GM19452 (cell line): ENCODE data around the gene SMIM3.
A peak's percentile ranks its signal among the peaks of the same experiment; 100 is the strongest.
"Not testable (repeated sequence)": the region's sequence is repeated elsewhere in the genome, so short reads cannot be mapped to it uniquely, and the experiment has no call there.

Experiments used
- ATAC-seq: cut with Tn5 transposase; IDR thresholded peaks from one replicate; pipeline ENCODE4 v1.9.1; 2021; ENCODE audit not compliant: unreplicated experiment

Gene SMIM3

GRCh38 chr5:150778517-150779396, at the start of gene SMIM3:
Gene SMIM3 (plus strand): TSS chr5:150778757. CDS start chr5:150795441, 16,684 bp downstream.
- ATAC-seq: peak; percentile 18

GRCh38 chr5:150729859-150730258, 48.7 kb upstream of the SMIM3 start:
- no peak for ATAC-seq

DNA sequence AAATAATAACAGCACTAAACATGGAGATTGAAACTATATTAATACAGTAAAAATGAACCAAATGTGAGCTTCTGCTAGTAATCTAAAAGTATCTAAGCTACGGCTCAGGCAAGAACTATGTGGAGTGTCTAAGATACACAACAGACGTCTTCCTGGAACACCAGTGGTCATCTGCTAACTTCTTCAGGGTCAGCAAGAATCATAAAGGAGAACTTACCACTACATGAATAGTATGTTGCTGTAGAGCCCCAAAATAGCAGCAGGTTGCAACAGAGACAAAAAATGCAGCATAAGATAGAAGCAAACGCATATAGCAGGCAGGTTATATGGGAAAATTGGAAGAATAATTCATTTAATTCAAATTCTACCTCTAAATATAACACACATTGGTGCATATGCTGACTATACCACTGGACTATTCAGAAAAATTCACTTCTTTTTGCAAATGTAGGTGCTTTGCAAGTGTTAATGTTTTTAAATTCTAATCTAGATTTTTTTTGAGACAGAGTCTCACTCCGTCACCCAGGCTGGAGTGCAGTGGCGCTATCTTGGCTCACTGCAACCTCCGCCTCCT, 46.8 kb upstream of the SMIM3 start:
- ATAC-seq: no peak

DNA sequence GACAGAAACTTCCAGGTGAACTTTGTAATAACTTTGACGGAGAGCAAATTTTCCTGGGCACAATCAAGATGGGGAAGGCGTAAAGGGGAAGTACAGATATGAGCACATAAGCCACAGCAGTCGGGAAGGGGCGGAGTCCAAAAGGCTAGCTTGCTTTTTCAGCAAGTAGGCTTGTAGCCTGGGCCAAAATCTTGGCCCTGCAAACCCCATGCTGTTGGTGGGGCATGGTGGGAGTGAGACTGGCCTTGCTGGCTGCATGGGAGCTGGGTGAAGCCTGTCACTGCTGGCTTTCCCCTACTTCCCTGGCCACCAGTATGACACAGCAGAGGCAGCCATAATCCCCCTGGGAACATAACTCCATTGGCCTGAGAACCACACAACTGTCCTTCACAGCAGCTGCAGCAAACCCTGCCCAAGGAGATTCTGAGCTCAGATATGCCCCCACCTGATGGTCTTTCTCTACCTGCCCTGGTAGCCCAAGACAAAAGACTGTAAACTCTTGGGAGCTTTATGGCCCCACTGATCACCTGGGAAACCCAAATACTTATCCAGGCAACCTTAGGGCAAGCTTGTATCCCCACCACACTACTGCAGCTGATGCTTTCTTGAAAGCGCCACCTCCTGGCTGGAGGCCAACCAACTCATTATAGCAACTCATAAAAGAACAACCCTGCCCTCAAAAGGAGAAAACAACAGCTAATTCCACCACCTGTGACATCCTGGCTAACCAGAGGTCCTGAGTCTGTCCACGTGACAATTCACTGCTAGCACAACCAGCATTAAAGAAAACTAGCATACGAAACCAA, 43.8 kb upstream of the SMIM3 start:
- ATAC-seq: peak; percentile 71

DNA sequence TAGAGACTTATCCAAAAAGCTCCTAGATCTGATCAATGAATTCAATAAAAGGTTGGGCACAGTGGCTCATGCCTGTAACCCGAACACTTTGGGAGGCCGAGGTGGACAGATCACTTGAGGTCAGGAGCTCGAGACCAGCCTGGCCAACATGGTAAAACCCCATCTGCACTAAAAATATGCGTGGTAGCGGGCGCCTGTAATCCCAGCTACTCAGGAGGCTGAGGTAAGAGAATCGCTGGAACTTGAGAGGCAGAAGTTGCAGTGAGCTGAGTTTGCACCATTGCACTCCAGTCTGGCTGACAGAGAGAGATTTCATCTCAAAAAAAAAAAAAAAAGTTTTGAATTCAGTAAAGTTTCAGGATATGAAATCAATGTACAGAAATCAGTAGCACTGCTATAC, 39.7 kb upstream of the SMIM3 start:
- no peak for ATAC-seq

DNA sequence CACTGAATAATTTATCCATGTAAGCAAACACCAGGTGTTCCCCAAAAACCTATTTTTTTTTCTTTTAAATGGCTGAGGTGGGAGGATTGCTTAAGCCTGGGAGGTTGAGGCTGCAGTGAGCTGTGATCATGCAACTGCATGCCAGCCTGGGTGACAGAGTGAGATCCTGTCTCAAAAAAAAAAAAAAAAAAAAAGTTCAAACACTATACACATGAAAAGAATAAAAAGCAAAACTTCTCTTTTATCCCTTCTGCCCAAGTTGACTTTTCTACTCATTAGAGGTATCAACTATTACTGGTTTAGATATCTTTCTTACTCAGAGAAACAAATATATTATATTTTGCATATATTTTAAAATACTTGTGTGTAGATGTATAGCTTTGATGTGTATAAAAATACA, 37.6 kb upstream of the SMIM3 start:
- no peak for ATAC-seq

- not testable (repeated sequence) for ATAC-seq
Measured at GRCh38 chr5:150742455-150743141, 36.0 kb upstream of the SMIM3 start.

GRCh38 chr5:150743142-150743488, 35.4 kb upstream of the SMIM3 start:
- not testable (repeated sequence) for ATAC-seq

- no peak for ATAC-seq
Measured at GRCh38 chr5:150750469-150750868, 28.1 kb upstream of the SMIM3 start.

DNA sequence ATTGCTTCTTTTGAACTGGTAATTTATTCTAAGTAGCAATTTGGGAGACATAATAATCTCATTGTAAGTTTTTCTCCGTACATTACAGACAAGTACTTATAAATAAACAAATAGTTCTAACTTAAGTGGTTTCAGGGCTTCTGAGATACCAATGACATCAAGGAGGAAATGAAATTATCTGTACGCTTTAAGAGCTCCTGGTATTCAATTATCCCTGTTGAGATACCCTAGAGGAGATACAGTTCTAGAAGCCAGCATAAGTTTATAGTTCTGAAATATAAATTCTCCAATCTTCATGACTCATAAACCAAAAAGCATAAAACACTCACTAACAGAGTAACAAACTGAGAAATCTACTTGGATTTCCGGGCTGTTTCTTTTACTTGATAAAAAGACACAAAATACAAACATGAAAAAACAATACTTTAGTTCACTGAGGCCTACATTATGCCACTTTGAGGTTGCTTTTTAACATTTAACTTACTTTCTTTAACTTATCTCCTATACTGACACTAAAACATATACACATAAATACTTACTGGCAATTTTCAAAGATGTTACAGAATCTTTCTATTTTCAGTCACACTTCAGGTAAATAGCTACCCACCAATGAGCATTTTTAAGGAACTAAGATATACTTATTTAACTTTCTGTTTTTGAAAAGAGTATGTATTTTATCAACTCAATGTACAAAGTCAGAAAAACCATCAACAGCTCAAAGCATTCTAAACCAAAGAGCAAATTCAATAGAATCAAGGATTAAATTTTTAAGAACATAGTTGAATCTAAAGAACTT, 27.3 kb upstream of the SMIM3 start:
- no peak for ATAC-seq

GRCh38 chr5:150753463-150753862, 25.1 kb upstream of the SMIM3 start:
- no peak for ATAC-seq

DNA sequence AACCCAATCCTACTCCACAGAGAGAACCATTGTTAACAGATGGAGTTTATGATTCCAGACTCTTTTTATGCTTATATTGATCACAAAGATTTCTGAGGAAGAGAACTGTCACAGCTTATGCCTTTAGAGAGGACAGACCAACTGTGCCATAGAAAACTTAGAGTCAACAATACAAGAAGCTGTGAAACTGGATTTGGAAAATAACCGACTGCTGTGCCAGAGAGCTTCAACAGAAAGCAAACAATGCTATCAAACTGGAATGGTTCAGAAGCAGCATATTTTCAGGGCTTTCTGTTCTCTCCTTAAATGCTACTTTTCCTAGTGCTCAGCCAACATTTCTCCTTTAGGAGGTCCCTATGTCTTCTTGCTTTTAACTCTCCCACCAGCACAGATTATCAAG, 24.7 kb upstream of the SMIM3 start:
- no peak for ATAC-seq

- ATAC-seq: no peak
Measured at GRCh38 chr5:150757087-150757649, 21.4 kb upstream of the SMIM3 start.

DNA sequence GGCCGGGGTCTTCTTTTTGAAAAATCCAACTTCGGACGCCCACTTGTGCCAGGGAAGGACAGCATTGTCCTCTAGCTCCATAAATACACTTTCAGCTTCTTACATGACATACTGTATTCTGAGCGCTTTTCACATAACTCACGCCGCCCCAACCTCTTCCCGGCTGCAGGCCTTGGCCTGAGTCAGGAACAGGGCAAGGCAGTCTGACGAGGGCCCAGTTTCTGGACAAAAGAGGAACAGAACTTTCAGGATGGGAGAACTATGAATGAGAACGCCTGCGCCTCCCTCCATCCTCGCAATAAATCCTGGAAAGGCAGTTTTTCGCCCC, 20.4 kb upstream of the SMIM3 start:
- ATAC-seq: peak; percentile 18

DNA sequence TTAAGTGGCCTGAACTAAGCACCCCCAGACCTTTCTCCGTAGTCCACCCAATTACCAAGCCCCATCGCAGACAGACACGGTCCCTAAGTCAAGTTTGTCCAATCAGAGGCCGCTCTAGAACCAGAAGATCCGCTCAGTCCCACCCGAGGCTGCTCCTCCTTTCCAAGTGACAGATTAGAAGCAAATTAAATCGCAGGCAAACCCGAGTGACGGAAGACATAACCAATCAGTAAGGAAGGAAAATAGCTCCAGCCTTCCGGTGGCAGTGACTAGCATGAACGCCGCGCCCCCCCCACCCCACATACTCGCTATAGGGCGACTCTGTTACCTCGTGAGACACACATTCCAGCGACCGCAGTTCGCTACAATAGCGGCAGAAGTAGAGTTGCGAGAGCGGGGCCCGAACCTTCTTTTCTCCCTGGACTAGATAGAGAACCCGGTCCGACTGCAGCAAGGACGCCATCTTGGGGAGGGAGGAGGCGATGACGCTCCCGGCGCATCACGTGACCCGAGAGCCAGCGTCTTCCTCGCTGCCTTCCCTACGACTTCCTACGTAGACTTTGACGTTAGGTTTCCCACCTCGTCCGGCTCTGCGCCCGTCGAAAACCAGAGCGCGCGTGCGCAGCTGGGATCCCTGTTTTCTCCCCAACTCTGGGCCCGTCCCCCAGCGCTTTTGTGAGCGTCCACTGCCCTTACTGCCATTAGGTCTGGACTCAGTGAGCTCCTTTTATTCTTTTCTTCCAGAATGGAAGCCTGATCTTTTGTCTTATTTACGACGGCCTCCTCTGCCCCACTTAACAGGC, 19.8 kb upstream of the SMIM3 start, which contains the start of gene DCTN4:
Gene DCTN4 (minus strand): TSS at position 487 of the 803 bp plus-strand sequence. CDS start 24 bp downstream, at position 463.
- ATAC-seq: peak; percentile 95

- ATAC-seq: no peak
Measured at GRCh38 chr5:150759334-150759583, 19.3 kb upstream of the SMIM3 start.

DNA sequence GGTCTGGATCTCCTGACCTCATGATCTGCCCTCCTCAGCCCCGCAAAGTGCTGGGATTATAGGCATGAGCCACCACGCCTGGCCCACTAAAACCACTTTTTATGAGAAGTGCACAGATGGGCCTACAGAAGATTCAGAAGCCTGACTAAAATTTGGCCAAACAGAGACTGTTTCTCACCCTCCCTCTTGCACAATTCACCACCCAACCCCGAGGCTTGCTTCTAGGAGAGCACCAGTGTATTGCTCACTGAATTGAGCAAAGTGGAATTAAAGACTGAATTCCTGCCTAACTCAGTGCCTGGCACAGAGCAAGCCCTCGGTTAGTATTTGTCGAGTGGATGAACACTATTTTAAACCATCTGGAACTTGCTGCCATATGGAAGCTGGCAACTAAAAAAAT, 16.3 kb upstream of the SMIM3 start:
- no peak for ATAC-seq

GRCh38 chr5:150763023-150763769, 15.4 kb upstream of the SMIM3 start:
- no peak for ATAC-seq

GRCh38 chr5:150764530-150764929, 14.0 kb upstream of the SMIM3 start:
- ATAC-seq: no peak
